NCI-H446 treated with DMSO at 0.1 percent for 48 hours (cell line): Measurements from ENCODE around the gene RSU1.
"Not testable (repeated sequence)": the region's sequence is repeated elsewhere in the genome, so short reads cannot be mapped to it uniquely, and the experiment has no call there.

ENCODE experiments used
- DNase-seq: peaks from one replicate; lab custom pipeline; 2025; lab: John Stamatoyannopoulos, UW

The RSU1 gene

DNA sequence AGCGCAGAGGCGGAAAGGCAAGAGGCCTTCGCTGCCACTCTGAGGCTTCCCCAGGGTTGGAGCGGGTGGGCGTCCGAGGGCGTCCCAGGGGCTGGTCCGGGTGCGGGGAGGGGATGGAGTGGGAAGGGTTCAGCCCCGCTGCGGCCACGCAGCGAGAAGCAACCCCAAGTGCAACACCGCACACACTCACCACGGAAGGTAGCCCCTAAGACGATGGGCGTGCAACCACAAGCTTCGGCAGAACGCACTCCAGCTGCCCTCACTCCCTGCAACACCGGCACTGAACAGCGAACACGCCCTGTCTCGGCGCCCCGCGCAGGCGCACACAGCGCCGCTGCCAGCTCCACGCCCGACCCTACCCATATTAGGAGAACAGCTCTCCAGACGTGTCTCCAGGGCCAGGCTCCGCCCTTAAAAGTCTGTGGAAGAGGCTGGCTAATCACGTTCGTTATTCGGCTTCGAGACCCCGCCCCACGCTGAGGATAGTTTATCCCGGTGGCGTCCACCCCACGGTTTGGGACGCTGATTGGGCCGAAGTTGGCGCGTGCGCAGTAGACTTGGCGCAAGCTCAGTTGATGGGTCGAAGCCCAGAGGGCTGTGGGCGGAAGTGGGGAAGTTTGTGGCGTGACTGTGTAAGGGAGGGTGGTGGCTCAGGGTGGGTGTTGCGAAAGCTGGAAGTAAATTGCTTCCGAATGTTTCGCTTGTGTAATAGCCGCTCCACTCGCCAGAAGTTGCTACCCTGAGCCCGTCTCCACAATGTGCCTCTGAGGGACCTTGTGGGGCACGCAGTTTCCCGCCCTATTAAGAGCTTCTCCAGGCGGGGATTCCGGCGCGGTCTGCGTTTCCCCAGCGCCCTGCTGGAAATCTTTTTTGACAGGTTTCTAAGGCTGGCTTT, at the start of gene RSU1:
Gene RSU1, minus strand, starts transcription at position 300 of the 895 bp plus-strand sequence. CDS start 343 bp downstream, outside the sequence.
- DNase-seq: peak; percentile 98

DNA sequence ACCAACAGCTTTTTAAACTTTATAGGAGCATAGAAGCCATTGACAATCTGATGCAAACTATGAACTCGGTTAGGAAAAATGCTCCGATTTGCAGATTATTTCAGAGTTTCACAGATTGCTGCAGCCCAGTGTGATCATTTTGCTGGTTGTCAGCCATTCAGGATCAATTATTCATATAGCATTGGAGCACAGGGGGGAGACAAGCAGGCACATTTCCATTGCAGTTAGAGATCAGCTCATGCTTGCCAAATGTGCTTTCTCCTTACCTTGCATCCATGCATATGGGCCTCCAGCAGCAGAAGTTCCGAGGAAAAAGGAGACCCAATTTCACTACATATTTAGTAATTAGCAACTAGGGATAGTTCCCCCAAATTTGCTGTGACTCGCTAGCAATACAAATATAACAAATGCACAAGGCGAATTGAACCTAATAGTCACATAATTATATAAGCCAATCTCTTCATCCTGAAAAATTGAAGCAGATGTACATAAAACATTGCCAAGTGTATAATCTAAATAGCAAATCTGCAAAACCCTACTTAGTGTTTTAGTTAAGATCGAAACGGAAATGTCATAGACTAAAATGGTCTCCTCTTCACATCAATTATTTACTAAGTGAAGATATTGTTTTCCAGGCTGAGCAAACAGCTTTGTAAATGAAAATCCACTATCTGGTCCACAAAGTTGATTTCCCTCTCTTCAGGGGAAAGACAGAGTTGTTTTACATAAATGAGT, 49.5 kb upstream of the RSU1 start:
- DNase-seq: no peak

DNA sequence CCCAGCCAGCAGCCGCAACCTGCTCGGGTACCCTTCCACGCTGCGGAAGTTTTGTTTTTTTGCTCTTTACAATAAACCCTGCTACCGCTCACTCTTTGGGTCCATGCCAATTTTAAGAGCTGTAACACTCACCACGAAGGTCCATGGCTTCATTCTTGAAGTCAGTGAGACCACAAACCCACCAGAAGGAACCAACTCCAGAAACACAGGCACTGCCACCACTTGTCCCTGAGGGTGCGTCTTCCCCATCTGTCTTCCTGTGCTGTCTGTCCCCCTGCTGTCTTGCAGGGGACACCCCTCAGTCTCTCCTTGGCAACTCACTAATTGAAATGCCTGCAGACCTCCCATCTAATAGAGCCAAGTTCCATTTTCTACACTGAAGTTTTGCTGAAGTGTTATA, 48.5 kb upstream of the RSU1 start:
- DNase-seq: no peak

DNA sequence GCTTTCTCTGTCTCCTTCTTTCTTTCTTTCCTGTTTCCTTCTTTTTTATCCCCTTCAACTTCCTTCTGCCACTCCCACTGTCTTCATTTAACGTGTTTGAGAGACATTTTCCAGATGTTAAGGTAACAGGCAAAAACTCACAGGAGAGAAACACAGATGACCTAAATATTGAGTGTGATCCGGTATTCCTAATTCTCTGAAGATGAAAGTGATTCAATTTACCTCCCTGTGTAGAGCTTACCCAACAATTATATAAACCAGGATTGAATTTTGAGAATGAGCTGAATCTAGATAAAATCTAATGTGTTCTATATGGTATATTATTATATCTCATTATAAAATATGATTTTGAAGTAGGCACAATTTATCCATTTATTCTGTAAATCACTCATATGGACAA, 46.5 kb upstream of the RSU1 start:
- no peak for DNase-seq

DNA sequence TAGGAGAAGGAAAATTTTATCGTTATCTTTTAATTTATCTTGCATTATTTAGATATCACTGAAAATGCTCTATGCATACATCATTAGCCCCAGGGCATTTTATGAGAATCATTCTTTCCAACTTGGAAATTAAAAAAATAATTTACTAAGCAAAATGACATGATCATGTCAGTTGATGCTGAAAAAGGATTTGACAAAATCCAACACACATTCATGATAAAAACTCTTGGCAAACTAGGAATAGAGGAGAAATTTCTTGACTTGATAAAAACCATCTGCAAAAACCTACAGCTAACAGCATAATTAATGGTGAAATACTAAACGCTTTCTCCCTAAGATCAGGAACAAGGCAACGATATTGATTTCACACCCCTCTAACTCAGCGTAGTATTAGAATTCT, 40.2 kb upstream of the RSU1 start:
- no peak for DNase-seq

DNA sequence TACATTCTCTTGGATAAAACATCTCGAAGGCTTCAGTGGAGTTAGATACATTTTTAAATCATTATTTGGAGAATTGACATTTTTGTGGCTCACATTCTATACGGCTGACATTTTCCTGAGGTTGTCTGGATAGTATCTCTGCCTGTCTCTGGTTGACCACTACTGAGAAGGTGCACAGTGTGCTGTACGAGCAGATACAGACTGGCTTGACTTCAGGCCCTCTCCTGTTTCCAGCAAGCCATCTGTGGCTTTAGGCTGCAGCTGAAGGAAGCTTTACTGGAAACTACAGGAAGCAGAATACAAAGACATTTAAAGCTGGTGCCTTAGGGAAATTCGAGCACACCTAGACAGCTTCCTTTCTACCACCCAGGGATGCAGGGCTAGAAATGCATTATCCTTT, 39.3 kb upstream of the RSU1 start:
- no peak for DNase-seq

DNA sequence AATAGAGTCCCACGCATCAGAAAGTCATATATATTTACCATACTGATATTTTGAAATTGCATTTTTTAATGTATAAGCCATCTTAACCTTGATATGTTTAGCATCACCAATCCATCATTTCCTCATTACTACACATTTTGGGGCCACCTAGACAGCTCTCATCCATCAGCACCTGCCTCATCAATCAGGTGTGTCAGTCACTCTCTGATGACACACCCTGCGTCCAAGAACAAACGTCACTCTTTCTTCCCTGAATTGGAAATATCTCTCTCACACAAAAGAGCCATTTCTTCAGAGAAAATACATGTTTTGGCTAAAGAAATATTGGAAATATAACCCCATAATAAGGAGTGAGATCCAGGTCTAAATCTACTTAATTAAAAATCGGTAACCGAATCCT, 38.9 kb upstream of the RSU1 start:
- no peak for DNase-seq

DNA sequence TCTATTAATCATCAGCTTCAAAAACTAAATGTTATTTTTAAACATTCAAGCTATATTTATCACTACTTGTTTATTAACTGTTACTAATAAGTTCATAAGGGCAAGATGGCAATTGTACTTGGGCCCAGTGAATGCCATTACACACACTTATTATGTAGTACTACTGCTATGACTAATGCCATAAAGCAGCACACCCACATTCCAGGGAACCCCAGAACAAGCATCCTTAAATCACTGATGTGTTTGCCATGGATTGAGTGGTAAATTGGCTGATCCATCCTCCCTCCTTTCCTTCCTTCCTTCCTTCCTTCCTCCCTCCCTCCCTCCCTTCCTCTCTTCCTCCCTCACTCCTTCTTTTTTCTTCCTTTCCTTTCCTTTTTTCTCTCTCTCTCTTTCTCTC, 37.4 kb upstream of the RSU1 start:
- DNase-seq: no peak

DNA sequence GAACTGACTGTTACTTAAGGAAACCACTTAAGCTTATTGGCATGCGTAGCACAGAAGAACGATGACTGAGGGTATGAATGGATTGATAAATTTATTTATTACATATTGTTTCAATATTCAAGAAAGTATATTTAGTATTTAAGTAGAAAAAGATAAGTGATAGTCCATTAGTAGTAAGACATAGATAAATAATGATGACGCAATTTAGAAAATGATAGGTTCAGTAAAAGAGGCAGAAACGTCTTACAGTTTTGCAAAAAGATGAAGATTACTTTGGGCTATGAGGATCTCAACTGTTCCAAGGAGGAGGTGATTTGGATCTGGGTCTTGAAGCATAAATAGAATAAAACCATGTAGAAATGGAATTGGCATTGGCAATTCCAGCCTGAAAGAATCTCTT, 36.6 kb upstream of the RSU1 start:
- no peak for DNase-seq

DNA sequence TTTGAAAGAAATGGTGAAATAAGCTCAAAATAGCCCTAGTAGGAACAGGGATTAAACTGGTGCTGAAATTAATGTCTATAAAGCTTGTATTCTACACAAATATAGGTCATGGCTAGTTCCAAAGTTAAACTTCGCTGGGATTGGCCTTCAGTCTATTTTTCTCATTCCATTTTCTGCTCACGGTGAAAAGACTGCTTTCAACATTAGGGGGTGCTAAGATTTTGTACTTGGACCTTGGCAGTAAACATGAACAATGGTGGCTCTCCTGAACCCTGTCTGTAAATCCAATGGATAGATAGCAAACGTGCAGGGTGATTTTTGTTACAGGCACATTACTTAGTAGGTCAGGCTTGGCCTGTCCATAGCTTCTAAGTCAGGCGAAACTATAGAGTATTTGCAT, 36.0 kb upstream of the RSU1 start:
- no peak for DNase-seq

DNA sequence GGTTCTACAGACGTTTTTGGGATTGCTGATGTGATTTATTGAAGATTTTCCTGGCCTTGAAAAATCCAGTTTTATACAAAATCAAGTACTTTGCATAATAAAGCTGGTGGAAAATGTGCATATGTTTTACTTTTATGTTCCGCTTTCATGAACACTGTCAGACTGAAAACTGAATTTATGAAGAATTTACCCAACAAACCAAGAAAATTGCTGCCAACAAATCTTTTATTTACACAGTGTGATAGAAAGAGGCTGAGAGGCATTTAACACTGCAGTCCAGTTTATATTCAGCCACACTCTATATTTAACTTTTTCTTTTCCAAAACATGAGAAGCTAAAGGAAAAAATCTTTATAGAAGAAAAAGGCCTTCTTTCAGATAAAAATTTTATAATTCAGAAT, 35.4 kb upstream of the RSU1 start:
- DNase-seq: no peak

DNA sequence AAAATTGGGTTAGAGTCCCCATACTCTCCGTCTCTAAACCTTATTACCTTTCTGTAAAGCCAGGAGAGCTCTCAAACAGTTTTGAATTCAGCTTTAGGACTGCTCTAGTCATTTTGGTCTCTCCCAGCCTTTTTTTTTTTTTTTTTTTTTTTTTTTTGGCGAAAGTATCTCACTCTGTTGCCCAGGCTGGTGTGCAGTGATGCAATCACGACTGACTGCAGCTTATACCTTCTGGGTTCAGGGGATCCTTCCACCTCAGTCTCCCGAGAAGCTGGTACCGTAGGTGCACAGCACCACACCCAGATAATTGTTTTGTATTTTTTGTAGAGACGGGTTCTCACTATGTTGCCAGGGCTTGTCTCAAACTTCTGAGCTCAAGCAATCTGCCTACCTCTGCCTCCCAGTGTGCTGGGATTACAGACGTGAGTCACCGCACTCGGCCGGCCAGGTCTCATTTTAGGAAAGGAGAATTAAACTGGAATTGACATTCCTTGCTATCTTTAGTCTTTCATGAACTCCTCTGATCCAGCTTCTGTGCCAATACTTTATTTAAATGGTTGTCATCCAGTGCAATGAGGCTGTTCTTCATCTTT, 31.4 kb upstream of the RSU1 start:
- no peak for DNase-seq

DNA sequence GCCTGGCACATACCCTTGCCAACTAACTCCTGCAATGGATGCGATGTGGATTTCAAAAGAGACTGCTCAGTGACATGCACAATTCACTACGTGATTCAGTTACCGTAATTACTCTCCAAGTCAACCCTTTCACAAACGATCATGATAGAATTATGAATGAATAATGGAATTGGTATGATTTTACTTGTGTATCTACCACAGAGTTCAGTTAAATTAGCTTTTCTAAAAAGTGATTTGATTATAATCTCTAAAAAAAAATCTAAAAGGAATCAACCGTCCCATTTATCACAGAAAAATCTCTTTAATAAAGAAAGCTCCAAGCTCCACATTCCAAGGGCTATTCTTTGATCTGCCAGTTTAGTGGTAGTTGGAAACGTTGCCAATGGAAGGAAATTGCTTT, 30.4 kb upstream of the RSU1 start:
- DNase-seq: no peak

DNA sequence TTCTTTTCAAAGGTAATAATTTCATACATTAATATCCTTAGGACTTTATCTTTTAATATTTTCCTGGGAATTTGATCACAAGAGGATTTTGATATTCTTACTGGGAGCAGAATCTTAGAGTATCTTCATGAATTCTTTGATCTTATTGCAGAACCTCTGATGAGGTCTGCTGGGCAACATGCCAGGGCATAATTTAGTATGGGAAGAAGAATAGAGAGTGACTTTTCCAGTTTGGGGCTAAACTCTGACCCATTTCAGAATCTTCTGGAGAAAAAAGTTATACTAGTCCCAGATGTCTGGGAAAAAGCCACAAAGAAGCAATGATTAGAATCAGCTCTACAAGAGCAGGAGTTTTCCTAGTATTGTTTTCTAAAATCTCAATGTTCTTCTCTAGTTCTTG, 28.0 kb upstream of the RSU1 start:
- no peak for DNase-seq

DNA sequence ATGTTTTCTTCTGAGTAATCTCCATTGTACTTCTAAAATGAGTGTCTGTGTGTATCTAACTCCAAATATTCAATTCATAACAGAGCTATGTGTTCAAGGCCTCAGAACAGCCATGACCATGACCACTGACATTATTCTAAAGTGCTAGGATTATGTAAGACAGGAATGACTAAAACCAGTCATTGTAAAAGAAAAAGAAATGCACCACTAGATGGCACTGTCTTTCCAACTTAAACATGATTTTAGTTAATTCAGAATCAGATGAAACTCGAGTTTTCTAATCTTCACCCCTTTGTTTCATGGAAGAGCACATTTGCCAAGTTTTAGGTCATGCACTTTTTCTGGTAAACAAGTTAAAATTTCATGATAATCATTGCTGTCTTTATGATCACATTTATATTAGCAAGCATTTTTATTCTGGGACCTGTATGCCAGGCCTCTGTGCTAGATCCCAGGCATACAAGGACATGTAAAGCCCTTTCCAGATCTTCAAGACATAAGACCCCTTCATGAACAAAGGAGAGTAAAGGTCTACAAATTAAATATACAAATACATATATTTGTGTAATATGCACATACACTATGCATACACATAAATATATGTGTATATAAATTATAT, 26.1 kb upstream of the RSU1 start:
- DNase-seq: peak; percentile 32

DNA sequence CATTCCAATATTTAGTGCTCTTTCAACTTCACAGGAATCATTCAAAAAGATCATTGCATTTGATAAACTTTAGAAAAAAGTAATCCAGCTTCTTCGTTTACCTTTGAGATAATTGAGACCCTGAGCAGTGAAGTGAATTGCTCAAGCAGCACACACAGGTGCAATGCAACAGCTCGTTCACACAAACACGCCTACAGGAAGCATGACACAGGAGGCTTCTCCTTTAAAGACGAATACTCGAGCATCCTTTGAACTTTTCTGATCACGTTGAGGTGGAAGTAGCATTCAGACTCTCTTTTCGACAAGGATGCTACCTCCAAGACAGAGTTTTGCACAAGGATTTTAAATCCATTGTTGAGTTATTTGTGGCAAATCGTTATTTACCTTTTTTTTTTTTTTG, 18.0 kb upstream of the RSU1 start:
- no peak for DNase-seq

DNA sequence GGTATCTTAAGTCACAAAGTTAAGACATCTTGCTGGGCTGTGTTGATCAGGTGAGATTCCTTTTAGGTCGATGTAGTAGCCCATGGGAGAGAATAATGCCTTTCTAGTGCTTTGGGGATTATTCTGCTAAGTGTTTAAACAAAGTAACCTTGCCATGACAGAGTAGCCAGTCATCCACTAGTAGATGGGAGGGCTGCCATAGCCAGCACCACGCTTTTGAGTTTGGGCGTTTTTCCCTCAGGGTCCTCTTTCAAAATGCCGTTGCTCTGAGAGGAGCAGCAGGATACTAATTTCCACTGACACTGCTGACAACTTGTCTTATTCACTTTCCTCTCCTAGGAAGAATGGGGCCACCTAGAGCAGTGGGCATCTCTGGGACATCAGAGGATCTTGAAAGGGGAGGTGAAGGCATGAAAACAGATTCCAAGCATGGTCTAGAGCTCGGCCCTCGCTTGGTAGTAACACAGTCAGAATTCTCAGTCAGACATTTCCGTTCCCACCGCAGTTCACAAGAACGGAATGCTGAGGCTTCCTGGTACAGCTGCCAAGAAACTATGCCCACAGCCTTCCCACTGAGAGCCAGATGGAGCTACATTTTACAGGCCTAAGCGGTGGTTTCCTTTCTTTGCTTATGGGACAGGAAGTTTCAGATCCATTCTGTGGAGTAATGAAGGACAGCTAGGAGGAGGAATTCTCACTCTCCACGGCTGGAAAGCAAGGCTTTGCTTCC, 15.3 kb upstream of the RSU1 start:
- peak; percentile 52 for DNase-seq

DNA sequence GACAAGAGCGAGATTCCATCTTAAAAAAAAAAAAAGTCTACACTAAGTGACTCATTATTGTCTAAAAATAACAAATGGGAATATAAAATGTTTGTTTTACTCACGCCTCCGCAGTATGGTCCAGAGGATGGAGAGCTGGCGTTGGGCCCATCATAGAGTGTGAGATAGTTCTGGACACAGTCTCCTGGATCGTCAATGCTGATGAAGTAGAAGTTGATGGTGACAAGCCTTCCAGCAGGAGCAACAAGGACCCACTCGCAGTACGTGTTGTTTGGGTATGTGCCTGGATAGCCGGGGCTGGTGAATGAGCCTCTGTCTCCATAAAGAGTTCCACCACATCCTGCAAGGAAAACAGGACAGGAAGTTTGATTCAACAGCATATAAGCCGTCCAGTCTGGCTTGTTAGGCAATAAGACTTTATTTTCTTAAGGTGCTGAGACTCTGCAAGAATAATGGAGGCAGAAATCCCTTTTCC, 11.5 kb upstream of the RSU1 start:
- DNase-seq: no peak

DNA sequence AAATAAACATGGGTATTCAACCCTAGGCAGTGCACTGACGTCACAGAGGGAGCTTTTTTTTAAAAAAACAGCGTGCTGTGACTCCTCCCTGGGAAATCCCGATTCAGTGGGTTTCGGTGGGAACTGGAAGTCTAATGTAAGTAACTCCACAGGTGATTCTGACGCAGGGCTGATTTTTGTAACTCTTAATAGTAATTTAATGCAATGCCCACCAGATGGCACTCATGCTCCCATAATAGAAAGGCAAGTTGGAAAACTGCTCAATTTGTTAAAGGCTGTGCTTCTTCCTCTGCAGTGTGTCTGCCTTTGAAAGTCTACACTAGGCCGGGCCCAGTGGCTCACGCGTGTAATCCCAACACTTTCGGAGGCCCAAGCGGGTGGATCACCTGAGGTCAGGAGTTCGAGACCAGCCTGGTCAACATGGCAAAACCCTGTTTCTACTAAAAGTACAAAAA, 10.9 kb upstream of the RSU1 start:
- DNase-seq: peak; percentile 73

DNA sequence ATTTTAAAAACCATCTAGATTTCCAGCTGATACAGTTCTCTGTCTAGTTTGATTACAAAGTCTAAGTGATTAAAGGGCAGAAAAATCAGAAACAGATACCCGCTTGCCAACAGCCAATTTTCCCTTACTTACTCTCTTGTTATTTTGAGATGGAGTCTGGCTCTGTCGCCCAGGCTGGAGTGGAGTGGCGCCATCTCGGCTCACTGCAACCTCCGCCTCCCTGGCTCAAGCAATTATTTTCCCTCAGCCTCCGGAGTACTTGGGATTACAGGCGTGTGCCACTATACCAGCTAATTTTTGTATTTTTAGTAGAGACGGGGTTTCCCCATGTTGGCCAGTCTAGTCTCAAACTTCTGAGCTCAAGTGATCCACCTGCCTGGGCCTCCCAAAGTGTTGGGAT, 10.2 kb upstream of the RSU1 start:
- DNase-seq: not testable (repeated sequence)

DNA sequence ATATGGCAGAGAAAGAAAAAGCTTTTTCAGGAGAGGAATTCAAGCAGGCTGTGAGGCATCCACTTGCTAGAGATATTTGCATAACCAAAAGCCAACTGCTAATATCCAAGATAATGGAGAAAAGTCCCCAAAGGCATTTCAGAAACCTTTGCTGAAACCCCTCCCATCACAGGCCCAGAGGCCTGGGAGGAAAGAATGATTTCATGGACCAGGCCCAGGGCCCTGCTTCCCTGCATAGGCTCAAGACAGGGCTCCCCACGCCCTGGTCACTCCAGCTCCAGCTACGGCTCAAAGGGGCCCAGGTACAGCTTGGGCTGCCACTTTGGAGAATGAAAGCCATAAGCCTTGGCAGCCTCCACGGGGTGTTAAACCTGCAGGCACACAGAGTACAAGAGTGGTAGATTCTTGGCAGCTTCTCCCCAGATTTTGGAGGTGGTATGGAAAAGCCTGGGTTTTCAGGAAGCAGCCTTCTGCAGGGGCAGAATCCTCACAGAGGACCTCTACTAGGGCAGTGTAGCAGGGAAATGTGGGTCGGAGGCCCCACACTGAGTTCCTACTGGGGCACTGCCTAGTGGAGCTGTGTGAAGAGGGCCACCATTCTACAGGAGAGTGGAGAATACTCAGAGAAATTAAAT, 5.6 kb upstream of the RSU1 start:
- DNase-seq: no peak
